ENCODE data around the gene TAF11L3.
"Not testable (repeated sequence)": the region's sequence is repeated elsewhere in the genome, so short reads cannot be mapped to it uniquely, and the experiment has no call there.

Gene TAF11L3

DNA sequence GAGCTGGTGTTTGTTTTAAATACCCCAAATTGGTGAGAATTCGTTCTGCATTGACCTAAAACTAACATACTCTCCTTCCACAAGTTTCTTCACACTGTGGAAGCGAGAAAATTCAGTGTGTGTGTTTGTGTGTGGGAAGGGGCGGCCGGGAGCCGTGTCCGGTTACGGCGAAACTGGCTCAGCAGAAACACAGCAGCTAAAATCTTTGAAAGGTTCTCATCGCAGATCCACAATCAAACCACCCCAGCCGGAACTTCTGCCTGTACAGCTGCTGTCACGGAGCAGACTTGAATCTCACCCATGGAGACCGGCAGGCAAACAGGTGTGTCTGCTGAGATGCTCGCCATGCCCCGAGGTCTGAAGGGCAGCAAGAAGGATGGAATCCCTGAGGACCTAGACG, at the start of gene TAF11L3:
TAF11L3 (plus strand) TSS at position 301 of the 400 bp plus-strand sequence.
- POLR2A ChIA-PET (ENCODE audit: low non-redundant PET); H3K27ac ChIP-seq; DNase-seq (ENCODE audit: low spot score); CTCF ChIA-PET: not testable (repeated sequence)

DNA sequence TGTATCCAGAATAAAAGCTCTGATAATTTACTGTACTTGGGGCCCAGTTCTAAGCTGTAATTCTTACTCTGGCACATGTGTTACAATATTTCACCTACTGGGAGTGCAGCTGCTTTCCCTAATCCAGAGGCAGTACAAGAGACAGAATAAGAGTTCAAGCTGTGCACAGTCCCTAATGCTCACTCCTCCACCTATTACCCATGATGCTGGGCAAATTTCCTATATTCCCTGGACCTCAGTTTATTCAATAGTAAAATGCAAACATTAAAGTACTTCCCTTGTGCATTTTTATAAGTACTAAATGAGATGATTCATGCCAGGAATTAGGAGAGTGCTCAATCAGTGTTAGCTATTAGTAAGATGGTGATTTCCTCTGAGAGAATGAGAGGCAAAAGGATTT, 48.1 kb upstream of the TAF11L3 start:
- TF ChIP-seq, protein P1, sequence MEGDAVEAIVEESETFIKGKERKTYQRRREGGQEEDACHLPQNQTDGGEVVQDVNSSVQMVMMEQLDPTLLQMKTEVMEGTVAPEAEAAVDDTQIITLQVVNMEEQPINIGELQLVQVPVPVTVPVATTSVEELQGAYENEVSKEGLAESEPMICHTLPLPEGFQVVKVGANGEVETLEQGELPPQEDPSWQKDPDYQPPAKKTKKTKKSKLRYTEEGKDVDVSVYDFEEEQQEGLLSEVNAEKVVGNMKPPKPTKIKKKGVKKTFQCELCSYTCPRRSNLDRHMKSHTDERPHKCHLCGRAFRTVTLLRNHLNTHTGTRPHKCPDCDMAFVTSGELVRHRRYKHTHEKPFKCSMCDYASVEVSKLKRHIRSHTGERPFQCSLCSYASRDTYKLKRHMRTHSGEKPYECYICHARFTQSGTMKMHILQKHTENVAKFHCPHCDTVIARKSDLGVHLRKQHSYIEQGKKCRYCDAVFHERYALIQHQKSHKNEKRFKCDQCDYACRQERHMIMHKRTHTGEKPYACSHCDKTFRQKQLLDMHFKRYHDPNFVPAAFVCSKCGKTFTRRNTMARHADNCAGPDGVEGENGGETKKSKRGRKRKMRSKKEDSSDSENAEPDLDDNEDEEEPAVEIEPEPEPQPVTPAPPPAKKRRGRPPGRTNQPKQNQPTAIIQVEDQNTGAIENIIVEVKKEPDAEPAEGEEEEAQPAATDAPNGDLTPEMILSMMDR (conservative IDR thresholded peaks at IDR 0.05; ENCODE audit: low read depth): no peak
- ChIA-PET POLR2A (ENCODE audit: low non-redundant PET) (no interaction called here), CTCF (interaction anchor here (0.7 kb wide), 1 partner anchor 275 kb away, joined by 3 read pairs; no protein-coding TSS in a partner anchor)
- H3K27ac ChIP-seq: no peak overlapping the region
- DNase-seq (ENCODE audit: low spot score): no peak

DNA sequence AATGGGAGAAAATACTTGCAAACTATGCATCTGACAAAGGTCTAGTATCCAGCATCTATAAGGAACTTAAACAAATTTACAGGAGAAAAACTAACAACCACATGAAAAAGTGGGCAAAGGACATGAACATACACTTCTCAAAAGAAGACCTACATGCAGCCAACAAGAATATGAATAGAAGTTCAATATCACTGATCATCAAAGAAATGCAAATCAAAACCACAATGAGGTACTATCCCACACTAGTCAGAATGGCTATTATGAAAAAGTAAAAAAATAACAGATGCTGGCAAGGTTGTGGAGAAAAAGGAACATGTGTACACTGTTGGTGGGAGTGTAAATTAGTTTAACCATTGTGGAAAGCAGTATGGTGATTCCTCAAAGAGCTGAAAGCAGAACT, 43.1 kb upstream of the TAF11L3 start:
- DNase-seq (ENCODE audit: low spot score); POLR2A ChIA-PET (ENCODE audit: low non-redundant PET); CTCF ChIA-PET; H3K27ac ChIP-seq: not testable (repeated sequence)

DNA sequence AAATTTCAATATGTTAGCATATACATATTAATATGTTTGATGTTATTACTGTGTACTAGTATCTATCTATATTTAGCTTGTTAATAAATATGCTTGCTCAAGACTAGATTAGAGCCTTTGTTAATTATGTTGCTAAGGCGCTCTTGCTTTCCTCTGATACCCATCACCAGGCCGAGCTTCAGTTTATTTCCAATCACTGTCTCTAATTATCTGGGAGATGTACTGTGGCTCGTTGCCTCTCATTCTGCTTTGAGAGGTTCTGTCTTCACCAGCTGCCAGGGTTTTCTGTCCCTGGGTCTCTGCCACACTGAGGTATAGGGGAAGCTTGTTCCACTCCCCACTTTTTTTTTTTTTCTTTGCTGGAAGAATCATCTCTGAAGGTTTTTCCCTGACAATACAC, 41.1 kb upstream of the TAF11L3 start:
- no peak for DNase-seq (ENCODE audit: low spot score)
- TF ChIP-seq, protein P1 (conservative IDR thresholded peaks at IDR 0.05; ENCODE audit: low read depth): no peak
- ChIA-PET POLR2A (ENCODE audit: low non-redundant PET) (no interaction called here), CTCF (no interaction called here)
- no peak overlapping the region for H3K27ac ChIP-seq

DNA sequence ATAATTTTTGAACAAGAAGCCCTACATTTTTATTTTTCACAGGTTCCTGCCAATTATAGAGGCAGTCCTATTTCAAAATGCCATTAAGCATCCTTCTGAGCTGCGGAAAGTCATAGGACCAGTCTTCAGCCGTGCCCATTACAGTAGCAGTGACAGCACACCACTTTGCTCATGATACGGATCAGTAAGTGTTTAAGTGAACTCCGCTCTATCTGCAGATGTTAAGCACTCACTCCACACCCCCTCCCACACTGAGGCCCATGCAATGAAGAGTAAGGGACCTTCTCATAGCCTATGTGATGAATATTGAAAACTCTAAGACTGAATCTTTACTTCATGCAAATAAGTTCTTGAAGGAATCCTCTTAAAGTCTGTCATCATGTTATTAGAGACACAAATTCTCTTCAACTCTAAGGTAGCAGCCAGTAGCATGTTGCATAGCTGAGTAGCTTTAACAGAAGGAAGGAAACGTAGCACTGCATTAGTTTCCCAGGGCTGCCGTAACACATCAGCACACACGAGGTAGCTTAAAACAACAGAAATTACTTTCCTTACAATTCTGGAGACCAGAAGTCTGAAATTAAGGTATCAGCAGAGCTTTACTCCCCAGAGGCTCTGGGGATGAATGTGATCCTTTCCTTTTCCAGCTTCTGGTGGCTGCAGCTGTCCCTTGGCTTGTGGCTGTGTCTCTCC, 40.4 kb upstream of the TAF11L3 start:
- ChIA-PET CTCF (no interaction called here), POLR2A (ENCODE audit: low non-redundant PET) (no interaction called here)
- no peak overlapping the region for H3K27ac ChIP-seq
- TF ChIP-seq, protein P1 (conservative IDR thresholded peaks at IDR 0.05; ENCODE audit: low read depth): no peak
- no peak for DNase-seq (ENCODE audit: low spot score)

DNA sequence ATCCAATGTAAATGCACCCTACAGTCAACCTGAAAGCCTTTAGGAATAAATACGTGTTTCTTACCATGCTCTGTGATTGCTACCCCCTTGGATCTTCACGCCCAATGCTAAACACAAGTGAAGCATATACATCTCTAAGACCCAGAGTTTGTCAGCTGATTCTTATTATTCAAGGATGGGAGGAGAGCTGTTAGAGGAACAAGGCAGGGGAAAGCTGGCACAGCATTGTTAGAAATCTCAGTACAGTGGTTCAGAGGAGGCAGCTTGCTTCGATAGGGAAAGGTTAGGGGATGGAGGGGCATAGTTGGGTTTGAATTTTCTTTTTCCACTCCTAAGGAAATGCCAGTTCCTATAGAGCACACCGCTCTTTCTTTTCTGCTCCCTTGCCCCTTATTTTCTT, 36.8 kb upstream of the TAF11L3 start:
- no peak for DNase-seq (ENCODE audit: low spot score)
- CTCF ChIA-PET: no interaction called here
- TF ChIP-seq, protein P1 (conservative IDR thresholded peaks at IDR 0.05; ENCODE audit: low read depth): no peak
- no peak overlapping the region for H3K27ac ChIP-seq
- POLR2A ChIA-PET (ENCODE audit: low non-redundant PET): no interaction called here

DNA sequence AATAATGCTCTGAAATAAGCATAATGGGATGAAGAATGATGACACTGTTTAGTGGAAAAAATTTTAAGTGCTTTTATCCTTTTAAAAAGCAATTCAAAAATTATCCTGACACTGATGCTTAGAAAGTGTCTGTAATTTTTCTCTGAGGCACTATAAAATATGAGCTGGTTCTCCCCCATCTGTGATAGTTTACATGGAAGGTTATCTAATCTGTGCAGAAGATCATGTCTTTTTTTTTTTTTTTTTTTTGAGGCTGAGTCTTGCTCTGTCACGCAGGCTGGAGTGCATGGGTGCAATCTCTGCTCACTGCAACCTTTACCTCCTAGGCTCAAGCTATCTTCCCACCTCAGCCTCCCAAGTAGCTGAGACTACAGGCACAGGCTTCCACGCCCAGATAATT, 35.4 kb upstream of the TAF11L3 start:
- ChIA-PET POLR2A (ENCODE audit: low non-redundant PET) (no interaction called here), CTCF (no interaction called here)
- no peak for DNase-seq (ENCODE audit: low spot score)
- H3K27ac ChIP-seq: no peak overlapping the region
- TF ChIP-seq, protein P1 (conservative IDR thresholded peaks at IDR 0.05; ENCODE audit: low read depth): no peak

DNA sequence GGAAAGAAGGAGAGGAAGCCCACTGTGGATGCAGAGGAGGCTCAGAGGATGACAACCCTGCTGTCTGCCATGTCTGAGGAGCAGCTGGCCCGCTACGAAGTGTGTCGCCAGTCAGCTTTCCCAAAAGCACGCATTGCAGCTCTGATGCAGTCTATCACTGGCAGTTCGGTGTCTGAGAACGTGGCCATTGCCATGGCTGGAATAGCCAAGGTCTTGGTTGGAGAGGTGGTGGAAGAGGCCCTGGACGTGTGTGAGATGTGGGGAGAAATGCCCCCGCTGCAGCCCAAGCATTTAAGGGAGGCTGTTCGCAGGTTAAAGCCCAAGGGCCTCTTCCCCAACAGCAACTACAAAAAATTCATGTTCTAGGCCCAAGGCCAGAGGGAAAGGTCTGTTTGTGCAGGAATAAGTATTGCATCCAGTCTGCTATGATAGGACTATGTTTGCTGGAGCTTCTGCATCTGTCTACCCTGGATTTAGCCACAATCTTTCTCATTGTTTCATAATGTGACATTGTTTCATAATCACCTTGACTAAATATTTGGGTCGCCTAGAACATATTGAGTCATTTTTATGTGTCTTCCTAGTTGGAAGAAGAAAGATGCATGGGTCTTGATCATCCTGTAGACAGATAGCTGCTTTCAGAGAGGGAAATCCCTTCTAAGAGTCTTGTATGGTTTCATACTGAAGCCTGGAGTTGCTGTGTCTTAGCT, 31.5 kb upstream of the TAF11L3 start:
- POLR2A ChIA-PET (ENCODE audit: low non-redundant PET); H3K27ac ChIP-seq; DNase-seq (ENCODE audit: low spot score): not testable (repeated sequence)
- CTCF ChIA-PET: interaction anchor here (0.6 kb wide), 1 partner anchor 202 kb away, joined by 3 read pairs; no protein-coding TSS in a partner anchor
